Spleen (tissue), 7 donors: ENCODE results near the gene RAB22A.

Experiments
- POLR2AphosphoS5 ChIP-seq, 3 donors: sonication (generic); formaldehyde crosslinking; IDR thresholded peaks; one replicate each; pipeline ENCODE4 v1.5.1; 2017; ENCODE audit warnings: antibody characterized with exemption in 3 of 3
- TF ChIP-seq, protein P1 (sequence below), 11 experiments: fragments of 200-600 bp in 7 of 11; fragments of 450-650 bp in 4 of 11; sonication (generic) in 4 of 11; IDR thresholded peaks in 8 of 11; conservative IDR thresholded peaks in 3 of 11; 1 replicate in 7 of 11; 2 replicates in 4 of 11; pipeline versions ENCODE4 v1.4.0 to v1.8.0; 2016 to 2021; ENCODE audit warnings: antibody characterized with exemption in 11 of 11, inconsistent platforms in 4 of 11, mild to moderate bottlenecking in 1 of 11
- donor health status: DM: no; HTN: no; CAD: no; lungs with moderate emphysema.
- donor health status: DM: no; HTN: no; CAD: no.
- donor health status: DM: no; HTN: no; CAD: no.

DNA sequence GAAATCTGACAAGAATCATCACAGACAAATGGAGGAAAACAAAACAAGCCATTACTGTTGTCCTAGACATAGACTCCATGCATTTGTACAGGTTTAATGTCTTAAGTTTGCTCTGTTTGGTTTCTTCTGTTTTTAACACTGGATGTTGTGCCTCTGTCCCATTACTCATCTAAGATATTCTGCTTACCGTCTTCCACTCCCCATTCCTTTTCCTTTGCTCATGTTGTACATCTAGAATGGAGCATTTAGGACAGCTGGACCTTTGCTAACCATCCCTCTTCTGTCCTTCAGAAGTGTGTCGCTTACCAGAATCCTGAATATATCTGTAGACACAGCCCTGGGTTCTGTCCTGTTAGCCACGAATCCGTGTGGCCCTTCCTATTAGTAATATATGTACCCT is 35.2 kb downstream of the RAB22A start:
- TF ChIP-seq, protein P1, sequence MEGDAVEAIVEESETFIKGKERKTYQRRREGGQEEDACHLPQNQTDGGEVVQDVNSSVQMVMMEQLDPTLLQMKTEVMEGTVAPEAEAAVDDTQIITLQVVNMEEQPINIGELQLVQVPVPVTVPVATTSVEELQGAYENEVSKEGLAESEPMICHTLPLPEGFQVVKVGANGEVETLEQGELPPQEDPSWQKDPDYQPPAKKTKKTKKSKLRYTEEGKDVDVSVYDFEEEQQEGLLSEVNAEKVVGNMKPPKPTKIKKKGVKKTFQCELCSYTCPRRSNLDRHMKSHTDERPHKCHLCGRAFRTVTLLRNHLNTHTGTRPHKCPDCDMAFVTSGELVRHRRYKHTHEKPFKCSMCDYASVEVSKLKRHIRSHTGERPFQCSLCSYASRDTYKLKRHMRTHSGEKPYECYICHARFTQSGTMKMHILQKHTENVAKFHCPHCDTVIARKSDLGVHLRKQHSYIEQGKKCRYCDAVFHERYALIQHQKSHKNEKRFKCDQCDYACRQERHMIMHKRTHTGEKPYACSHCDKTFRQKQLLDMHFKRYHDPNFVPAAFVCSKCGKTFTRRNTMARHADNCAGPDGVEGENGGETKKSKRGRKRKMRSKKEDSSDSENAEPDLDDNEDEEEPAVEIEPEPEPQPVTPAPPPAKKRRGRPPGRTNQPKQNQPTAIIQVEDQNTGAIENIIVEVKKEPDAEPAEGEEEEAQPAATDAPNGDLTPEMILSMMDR (IDR thresholded peaks at IDR 0.05 in 8 of 11, conservative IDR thresholded peaks at IDR 0.05 in 3 of 11), result no peak
- TF ChIP-seq POLR2AphosphoS5 (IDR thresholded peaks at IDR 0.05), result no peak
